ENCODE measurements around the gene ELMOD1. TPM values are rescaled to one million over a fixed set of nuclear protein-coding genes. Genes with fewer than 3 reads are reported as not detected.
"Not testable (repeated sequence)": the region's sequence is repeated elsewhere in the genome, so short reads cannot be mapped to it uniquely, and the experiment has no call there.

Gene ELMOD1
- total and polyA plus RNA-seq, 12 donors, result 0.10 to 1.0 (median 0.30) TPM; not detected in 1

GRCh38 chr11:107563702-107564101 is 27.2 kb upstream of the ELMOD1 start:
- DNase-seq (peak in 1 of 2 donors; percentile 30), ATAC-seq (peak in 6 of 8 donors; percentile 19 to 55 (median 30))
- WGBS, 2 donors, result 2 to 4% methylated on average over 2 of the region's 2 CpGs
- peak overlapping the region in 2 of 10 donors; percentile 24 to 55 for H3K27ac ChIP-seq
- H3K9me3 ChIP-seq, result no peaks in the 10 kb centered on the region
- H3K27me3 ChIP-seq, result no peaks in the 10 kb centered on the region
- peaks cover 0 to 22% (median 9%) of the 10 kb centered on the region in 9 donors for H3K36me3 ChIP-seq
- intact Hi-C loops (cut with DNase I), result loop anchor here in 5 of 10 donors (5.0 to 10.0 kb wide), 4 partner anchors 109 to 1091 kb away; partner anchors contain the start of gene CWF19L2 (in 1 of the 5)
- peaks cover 0 to 34% (median 25%) of the 10 kb centered on the region in 9 donors for H3K4me1 ChIP-seq
- peak overlapping the region in 3 of 10 donors; percentile 9 to 95 (median 12) for H3K4me3 ChIP-seq
- peak; percentile 18 to 69 (median 56) for TF ChIP-seq CTCF (IDR thresholded peaks at IDR 0.05)

GRCh38 chr11:107564877-107565218 is 26.1 kb upstream of the ELMOD1 start:
- intact Hi-C loops (cut with DNase I), result loop anchor here in 6 of 10 donors (5.0 to 10.0 kb wide), 5 partner anchors 110 to 1090 kb away; partner anchors contain the start of gene CWF19L2 (in 1 of the 6)
- WGBS, 2 donors, result 14 to 15% methylated on average over 6 of the region's 6 CpGs
- H3K36me3 ChIP-seq, result peaks cover 0 to 11% (median 0%) of the 10 kb centered on the region in 9 donors
- H3K4me1 ChIP-seq, result peaks cover 0 to 34% (median 25%) of the 10 kb centered on the region in 9 donors
- peak overlapping the region; percentile 60 to 98 (median 88) for H3K4me3 ChIP-seq
- no peaks in the 10 kb centered on the region for H3K9me3 ChIP-seq
- H3K27me3 ChIP-seq, result peaks cover 0 to 8% (median 0%) of the 10 kb centered on the region in 7 donors
- no peak for TF ChIP-seq CTCF (IDR thresholded peaks at IDR 0.05)
- DNase-seq (no peak), ATAC-seq (peak in 3 of 8 donors; percentile 10 to 30 (median 17))
- H3K27ac ChIP-seq, result peak overlapping the region in 9 of 10 donors; percentile 72 to 91 (median 80)

GRCh38 chr11:107565219-107565937 is 25.6 kb upstream of the ELMOD1 start, which contains the start of gene ALKBH8:
ALKBH8 (minus strand) TSS chr11:107565735; CDS start chr11:107560893, 4,842 bp downstream.
- H3K4me1 ChIP-seq, result peaks cover 0 to 34% (median 25%) of the 10 kb centered on the region in 9 donors
- peak within 1 kb of the TSS; percentile 60 to 98 (median 88) for H3K4me3 ChIP-seq
- ATAC-seq (peak; percentile 96 to 98 (median 96)), DNase-seq (peak; percentile 72 to 81)
- H3K9me3 ChIP-seq, result no peaks in the 10 kb centered on the region
- intact Hi-C loops (cut with DNase I), result loop anchor here in 5 of 10 donors (5.0 to 10.0 kb wide), 4 partner anchors 111 to 1089 kb away; partner anchors contain the start of gene CWF19L2 (in 1 of the 5)
- H3K27ac ChIP-seq, result peak within 1 kb of the TSS in 9 of 10 donors; percentile 72 to 91 (median 80)
- H3K27me3 ChIP-seq, result peaks cover 0 to 13% (median 5%) of the 10 kb centered on the region in 7 donors
- no peak for TF ChIP-seq CTCF (IDR thresholded peaks at IDR 0.05)
- peaks cover 0 to 6% (median 0%) of the 10 kb centered on the region in 9 donors for H3K36me3 ChIP-seq
- WGBS, 2 donors, result 0% methylated on average over 32 of the region's 32 CpGs

GRCh38 chr11:107565955-107566501 is 24.9 kb upstream of the ELMOD1 start:
- H3K4me1 ChIP-seq, result peaks cover 0 to 34% (median 25%) of the 10 kb centered on the region in 9 donors
- peak overlapping the region in 9 of 10 donors; percentile 72 to 91 (median 80) for H3K27ac ChIP-seq
- H3K36me3 ChIP-seq, DNase-seq, H3K9me3 ChIP-seq, ATAC-seq: not testable (repeated sequence)
- peaks cover 0 to 18% (median 5%) of the 10 kb centered on the region in 7 donors for H3K27me3 ChIP-seq
- intact Hi-C loops (cut with DNase I), result loop anchor here in 5 of 10 donors (5.0 to 10.0 kb wide), 4 partner anchors 111 to 1089 kb away; partner anchors contain the start of gene CWF19L2 (in 1 of the 5)
- H3K4me3 ChIP-seq, result peak overlapping the region; percentile 60 to 98 (median 88)
- WGBS, 2 donors, result 54 to 60% methylated on average over 9 of the region's 9 CpGs
